GM04503 (cell line): ENCODE results near the gene CERK.

Experiments used
- DNase-seq: peaks from one replicate; pipeline ENCODE4 v3.0.0-alpha.2; 2012; ENCODE audit warnings: low read depth

CERK gene

DNA sequence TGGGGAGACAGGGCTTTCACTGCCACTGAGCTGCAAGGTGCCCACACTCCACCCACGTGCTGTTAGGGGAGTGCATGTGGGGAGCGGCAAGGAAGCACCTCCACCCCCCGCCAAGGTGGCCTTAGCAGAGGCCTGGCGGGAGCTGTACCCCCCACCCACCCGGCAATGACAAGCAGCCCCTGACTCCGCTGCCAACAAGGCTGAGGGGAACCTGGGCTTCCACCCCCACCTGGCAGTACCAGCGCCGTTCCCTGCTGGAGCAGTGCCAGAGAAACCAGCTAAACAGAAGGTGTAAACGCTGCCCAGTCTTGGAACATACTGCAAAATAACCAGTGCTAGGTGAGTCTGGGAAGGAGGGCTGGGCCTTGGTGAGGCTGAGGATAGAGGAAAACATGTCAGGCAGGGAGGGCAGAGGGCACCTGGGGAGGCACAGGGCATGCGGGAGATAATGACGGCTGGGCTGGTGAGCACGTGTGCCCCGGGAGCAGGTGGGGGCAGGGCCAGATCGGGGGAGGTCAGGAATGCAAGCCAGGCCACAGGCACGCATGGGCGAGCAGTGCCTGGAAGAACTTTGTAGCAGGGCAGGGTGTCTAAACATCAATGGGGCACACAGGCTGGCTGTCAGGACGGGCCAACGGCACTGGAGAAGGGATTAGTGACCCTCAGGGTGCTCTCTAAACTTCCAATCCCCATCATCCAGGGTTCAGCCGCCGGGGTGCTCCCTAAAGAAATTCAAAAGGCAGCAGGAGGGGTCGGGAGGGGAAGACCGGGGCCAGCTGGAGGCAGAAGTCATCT lies 6.6 kb downstream of the CERK start:
- no peak for DNase-seq

DNA sequence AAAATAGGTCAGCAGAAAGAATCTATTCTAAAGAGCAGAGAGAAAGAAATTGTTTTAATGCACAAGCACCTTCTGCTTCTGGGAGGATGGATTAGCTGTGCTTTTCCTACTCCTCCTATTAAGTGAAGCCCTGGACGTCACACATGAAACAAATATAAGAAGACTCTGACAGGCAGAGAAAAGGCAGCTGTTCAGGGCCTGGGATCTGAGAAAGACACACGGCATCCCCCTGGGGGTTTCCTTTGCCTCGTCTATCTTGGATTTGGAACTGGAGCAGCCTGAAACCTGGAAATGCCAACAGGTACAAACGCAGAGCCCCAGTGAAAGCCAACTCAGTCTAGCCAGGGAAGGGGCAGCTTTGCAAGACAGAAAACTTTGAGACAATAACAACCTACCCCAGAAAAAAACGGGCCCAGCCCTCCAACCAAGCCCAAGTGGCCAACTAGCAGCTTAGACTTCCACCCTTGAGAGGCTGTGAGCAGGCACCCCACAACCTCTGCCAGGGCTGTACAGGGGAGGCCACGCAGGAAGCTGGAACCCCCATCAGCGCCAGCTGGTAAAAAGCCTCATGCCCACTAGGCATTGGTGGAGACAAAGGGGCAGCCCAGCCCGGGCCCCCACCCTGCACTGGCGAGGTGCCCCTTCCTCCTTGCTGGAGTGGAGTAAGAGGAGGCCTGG lies 7.3 kb downstream of the CERK start:
- no peak for DNase-seq

DNA sequence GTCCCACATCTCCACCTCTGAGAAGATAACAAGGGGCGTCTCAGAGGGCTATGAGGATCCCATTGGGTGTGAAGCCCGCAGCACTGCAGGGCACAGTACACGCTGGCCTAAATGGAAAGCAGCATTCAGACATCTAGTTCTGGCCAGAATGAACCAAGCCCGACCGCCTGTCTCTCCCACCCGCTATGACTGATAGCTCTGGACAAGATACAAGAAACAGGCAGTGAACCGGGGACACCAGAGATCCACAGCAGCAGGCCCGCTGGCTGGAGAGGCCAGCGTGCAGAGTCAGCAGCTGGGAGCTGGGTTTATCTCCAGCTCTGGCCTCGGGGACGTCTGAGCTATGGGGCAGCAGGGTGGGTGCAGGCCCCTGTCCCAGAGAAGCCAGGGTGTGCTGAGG lies 9.6 kb downstream of the CERK start:
- DNase-seq = no peak

DNA sequence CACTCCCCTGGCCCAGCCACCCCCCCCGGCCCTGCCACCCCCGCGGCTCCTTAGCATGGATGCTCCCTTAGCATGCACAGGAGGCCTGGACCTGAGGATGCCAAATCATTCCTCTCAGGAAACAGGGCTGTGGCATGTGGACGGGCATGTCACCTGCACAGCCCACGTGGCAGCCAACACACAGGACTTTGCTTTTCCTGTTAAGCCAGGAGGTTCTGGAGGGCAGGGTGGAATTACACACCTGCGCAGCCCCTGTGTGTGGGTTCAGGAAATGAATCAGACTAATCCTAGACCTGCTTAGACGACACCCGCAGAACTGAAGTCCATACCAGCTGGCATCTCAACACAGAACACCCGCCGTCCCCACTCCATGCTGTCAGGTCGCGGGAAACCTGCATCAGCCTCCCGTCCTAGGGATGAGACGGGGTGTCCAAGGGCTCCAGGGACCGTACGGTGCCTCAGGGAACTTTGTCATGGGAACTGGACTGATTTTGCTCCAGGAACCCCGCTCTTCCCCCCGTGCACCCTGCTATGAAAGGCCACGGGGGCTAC lies 10.2 kb downstream of the CERK start:
- no peak for DNase-seq

DNA sequence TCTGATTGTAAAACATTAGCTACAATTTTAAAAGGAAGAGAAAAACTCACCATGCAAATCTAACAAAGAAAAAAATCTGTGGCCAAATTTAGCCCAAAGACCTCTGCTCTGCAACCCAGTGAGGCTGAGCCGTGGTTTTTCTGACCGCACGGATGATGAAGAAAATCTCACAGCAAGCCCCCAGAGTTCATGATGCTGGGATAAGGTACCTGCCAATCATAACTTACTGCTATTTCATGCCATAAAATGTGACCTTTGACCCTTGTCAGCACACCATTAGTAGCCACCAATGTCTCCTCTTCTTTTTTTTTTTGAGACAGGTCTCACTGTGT lies 11.1 kb downstream of the CERK start:
- no peak for DNase-seq

DNA sequence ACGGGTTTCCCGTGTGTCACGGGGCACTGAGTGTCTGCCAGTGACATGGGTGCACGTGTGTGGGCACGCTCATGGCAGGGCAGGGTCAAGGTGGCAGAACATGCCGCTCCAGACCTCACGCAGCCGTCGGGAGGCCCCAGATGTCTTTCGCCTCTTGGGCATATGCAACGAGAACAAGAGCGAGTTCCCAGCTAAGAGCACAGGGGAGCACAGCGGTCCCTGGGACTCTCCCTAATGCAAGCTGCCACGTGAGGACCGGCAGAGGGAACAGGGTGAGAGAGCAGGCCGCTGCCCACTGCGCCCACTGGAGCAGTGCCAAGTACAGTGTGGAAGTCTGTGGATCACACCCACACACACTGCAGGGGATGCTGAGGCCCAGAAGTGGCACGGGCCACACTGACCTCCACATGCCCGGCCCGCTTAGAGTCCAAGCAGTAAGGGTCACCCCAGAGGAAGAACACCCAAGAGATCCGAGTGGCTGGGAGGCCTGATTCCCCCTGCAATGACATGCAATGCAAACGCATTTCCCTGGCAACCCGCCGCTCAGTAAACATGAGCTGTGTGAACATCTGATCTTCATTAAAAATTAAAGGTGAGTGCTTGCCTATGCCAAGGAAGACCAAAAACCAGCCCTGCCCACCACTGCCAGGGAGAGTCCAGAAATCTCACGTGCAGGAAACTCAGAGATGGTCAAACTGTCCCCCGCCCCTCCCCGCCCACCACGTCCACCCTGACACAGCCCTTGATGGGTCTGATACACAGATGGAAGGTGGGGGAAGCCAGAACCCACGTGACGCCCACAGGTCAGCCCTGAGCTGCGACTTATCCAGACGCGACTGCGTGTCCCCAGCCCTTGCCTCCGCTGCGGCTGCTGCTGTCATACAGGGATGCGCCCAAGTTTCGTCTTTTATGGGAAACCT lies 11.7 kb downstream of the CERK start:
- DNase-seq = no peak

DNA sequence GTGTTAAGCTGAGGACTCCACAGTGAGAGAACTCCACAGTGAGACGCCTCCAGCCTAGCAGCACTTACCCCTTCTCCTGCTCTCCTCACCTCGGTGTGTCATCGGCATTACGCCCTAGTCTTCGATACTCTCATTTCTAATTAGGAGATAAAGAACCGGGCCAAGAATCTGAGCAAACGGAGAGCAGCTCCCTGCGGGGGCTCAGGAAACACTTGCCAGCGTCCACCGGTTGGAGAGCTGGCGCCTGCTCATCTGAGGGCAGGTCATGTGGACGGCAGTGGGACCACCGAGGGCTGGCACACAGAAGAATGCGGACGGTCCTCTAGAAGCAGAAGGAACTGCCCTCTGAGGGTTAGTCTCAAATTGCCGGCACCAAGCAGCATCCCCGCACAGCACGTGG lies 13.0 kb downstream of the CERK start:
- no peak for DNase-seq

DNA sequence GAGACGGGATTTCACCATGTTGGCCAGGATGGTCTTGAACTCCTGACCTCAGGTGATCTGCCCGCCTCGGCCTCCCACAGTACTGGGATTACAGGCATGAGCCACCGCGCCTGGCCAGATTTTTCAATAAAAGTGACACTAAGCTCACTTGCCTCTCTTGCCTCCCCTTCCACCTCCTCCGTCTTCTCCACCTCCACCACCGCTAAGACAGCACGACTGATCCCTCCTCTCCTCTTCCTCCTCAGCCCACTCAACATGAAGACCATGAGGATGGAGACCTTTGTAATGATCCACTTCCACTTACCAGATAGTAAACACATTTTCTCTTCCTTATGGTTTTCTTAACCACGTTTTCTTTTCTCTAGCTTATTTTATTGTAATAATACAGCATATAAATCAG lies 14.2 kb downstream of the CERK start:
- no peak for DNase-seq

DNA sequence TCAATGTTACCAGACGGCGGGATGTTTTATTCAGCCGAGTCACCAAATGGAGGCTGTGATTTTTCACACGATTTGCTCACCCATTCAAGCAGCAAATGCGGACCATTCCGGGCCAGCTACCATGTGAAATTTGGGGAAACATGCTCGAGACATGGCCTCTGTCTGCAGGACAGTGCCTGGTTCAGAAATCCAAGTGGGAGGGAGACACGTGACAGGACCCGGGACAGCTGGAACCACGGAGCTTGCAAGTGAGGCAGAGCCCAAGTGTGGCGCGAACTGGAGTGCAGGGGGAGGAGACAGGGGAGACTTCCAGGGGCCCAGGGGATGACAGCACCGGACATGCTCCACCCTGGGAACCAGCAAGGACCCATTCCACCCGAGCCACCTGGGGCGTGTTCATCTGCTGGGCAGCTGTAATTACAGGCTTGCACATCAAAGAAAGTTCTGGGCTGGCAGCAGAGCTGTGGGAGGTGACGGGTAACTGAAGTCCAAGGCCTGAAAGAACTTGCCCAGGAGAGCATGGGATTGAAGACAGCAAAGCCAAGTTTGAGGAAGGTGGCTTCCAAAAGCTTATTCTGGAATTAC lies 16.5 kb downstream of the CERK start:
- DNase-seq = no peak

DNA sequence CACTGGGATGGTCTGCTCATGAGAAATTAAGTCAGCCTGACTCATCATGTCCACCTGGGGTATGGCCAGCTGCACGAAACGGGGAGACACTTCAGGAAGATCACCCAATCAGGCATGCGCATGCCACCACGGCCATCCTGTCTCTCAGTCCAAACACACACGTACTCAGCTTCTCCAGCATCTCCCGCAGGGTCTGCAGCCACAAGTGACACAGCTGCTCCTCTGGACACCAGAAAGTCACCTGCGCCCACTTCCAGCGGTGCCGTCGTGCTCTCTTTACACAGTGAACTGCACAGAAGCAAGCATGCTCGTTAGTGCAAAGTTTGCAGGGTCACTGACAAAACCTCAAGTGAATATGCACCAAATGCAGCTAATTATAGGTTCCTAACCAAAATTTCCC lies 18.1 kb downstream of the CERK start:
- DNase-seq = no peak

DNA sequence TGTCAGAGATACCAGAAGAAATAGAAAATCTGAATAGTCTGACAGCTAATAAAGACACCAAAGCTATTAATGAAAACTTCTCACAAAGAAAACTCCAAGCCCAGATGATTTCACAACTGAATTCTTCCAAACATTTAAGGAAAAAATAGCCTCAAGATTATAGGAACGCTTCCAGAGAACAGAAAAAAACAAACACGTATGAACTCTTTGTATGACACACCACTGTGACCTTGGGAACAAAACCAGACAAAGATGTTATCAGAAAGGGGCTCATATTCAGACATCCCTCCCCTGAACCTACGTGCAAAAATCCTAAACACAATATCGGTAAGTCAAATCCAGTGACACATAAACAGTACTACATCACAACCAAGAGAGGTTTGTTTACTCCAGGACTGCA lies 23.5 kb downstream of the CERK start:
- peak; percentile 40 for DNase-seq

DNA sequence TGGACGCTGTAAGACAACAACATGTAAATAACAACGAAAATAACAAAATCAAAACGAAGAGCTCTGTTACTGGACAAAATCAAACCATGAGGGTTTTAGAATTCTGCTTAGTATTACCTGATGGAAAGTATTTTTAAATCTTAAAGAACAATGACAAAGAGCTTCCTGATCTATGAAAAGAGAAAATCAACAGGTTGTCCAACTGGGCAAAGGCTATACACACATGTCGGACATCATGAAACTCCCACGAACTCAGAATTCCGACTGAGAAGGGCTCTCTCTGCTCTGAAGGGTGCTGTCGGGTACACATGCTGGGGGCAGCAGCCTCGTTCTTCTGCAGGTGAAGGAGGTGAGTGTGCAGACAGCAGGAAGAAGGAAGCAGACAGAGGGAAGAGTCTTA lies 25.8 kb downstream of the CERK start:
- no peak for DNase-seq

DNA sequence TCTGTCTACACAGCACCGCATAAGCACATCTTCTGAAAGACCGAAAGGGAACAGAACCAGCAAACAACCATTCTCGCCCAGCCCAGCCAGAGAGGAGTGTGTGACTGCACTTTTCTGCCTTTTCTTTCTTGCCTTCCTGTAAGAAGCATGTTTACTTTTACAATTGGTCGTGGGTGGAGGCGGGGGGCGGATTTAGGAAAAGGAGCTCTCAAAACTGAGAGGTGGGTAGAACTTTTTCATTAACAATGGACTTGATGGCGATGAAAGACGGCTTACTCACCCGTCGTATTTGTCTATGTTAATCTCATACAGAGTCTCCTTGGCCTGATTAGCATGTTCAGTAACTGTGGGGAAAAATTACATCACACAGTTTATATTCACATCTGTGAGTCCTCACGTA lies 27.2 kb downstream of the CERK start:
- no peak for DNase-seq

DNA sequence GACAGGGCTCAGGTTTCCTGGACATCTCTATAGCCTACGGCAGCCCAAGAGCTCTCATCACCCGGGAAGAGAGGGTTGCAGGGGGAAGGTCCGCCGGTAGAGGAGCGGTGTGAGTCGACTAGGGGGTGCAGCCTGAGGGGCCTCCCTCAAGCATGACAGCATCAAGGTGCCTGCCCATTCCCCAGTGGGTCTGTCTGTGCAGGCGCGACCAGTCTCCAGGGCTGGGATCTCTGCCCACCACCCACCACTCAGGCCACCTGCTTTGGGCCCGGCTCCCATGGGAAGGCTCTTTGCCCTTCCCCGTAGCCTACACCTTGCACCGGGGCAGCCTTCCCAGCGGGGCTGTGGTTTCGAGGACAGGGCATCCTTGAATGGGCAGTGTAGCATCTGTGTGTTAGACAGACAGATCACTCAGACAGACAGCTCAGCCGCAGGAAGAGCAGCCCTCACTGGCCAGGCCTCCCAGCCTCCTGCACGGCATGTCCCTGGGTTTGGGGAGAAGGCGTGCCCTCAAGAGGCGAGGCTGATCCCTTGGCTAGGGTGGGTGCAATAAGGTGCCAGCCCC lies 29.2 kb downstream of the CERK start:
- no peak for DNase-seq

DNA sequence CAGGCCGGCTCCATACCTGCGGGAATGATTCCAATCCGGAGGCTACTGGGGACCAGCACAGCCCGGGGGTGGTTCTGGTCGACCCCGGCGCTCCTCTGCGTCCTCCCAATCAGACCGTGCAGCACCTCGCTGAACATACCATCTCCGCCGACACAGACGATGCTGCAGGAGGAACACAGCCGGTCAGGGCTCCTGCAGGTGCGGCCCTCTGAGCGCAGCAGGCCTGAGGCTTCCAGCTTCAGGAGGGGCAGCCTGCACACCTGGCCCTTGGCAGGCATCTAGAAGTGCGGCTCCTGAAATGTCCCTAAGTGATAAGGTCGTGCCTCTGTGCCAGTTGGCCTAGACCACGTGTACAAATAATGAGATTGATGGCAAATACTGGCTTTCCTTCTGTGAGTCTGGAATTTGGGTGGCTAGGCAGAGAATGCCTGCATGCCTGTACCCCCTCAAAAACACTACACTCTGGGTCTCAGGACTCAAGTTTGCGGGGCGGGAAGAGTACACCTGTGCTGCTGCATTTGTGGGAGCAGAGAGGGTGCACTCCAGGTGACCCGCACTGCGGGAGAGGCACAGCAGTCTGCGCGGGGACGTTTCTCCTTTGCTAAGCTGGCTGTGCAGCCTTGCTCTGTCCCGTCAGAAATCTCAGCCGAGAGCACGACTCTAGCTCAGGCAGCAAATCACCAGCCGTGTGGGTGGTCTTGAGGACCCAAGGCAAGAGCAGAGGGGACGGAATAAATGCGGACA lies 30.1 kb downstream of the CERK start:
- no peak for DNase-seq

DNA sequence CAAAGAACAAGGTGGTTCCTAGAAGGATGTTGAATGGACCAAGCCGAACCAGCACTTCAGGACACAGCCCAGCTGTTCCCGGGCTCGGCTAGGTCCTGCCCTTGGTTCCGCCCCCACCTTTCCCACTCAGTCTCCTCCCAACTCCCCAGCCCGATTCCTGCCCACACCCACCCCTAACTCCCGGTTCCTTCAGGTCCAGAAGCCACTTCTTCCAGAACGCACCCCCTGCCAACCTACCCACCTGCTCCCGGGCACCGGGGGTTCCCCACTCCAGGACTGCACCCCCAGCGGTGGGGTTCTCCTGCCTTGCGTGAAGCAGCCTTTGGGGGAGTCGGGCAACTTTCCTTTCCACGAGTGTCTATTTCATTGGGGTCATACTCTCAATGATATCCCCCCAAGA lies 30.7 kb downstream of the CERK start:
- DNase-seq = no peak

DNA sequence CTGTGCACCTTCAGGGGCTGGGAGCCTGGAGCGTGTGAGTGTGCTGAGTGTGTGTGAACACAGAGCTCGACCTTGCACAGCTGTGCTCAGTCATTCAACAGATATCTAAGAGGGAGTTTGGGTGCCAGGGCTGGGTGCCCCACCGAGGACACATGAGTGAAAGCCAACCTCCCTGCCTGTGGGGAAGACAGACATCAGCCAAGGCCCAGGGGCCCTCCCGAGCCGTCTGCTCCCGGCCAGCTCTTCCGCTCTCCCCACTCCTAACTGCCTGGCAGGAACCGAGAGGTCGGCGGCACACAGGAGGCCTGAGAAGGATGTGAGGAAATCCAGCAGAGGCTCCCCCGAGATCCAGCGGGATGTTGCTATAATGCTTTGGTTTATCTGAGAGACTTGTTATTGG lies 32.0 kb downstream of the CERK start:
- no peak for DNase-seq

DNA sequence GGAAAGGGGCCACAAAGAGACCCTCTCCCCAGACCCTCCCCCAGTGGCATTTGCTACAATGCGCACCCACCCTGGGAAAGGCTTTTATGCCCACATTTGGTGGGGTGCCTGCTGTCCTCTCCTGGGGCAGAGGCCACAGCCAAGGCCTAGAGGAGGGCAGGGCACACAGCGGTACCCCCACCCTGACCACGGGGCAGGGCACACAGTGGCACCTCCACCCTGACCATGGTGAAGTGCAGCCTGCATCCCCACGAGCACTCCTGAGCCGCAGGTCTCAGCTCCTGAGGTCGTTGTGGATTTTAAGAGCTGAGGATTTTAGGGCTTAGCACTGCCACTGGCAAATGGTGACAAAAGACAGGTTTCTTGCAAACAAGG lies 34.1 kb downstream of the CERK start:
- no peak for DNase-seq

DNA sequence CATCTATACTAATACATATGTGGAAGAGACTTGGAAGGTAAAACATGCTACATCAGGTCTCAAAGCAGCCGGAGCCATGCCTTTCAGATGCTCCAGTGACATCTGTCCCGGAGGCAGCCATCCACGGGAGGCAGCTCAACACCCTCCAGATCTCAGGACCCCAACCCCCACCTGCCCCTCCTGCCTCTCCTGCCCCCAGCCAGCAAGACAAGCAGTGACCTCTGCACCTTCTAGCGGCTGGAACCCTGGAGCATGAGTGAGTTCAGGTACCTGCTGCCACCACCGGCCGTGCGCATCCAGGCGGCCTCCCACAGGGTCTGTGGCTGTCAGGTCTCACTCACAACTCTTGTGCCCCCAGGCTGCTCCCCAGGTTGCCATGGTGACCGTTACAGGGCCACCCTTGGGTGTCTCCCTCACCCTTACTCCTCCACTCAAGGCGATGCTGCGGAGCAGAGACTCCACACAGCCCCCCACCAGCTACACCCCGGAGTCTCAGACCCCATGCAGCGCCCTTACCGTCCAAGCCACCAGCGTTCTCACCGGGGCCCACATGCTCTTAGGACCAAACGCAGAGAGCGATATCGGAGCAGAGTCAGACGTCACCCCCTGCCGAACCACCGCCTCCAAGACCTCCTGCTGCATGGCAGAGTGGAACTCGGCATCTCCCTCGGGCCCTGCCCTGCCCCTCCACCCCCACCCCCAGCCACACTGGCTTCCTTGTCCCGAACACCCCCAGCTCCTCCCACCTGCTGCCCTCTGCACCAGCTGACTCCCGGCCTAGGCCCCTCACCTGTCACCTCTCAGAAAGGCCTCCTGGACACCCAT lies 34.7 kb downstream of the CERK start:
- DNase-seq = no peak

DNA sequence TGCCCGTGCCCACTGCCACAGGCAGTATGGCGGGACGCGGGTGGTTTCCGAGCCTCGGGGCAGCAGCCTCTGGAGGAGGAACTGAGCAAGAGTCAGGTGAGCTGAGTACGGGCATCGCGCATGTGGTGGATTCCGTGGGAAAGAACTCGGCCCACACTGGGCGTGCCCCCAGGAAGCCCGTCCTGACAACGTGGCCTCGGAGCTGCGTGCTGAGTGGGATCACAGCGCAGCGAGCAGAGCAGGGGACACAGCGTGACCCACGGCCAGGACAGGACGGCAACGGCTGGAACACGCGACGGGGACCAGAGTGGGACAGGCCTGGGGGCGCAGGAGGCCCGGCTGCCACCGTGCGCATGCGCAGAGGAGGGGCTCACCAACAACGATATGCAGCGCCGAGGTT lies 36.8 kb downstream of the CERK start:
- DNase-seq = no peak
